Astrocyte (in vitro differentiated cells and primary cell): Measurements from ENCODE around the gene RNFT2. TPM values are rescaled to one million over a fixed set of nuclear protein-coding genes. Genes with fewer than 3 reads are reported as not detected.

ENCODE experiments used
- DNase-seq: peaks from one replicate; pipeline ENCODE4 v3.0.0-alpha.2; 2010; ENCODE audit warnings: low read depth
- FAIRE-seq: peaks from 2 replicates; lab custom pipeline; 2011; peaks lifted over from hg19 to GRCh38; lab: Jason Lieb, UNC
- H2AFZ ChIP-seq: 2 replicates; pipeline ENCODE4 v1.6.0; 2012; ENCODE audit warnings: low read depth, low read length, inconsistent platforms
- H3K27ac ChIP-seq: 2 replicates; pipeline ENCODE4 v1.5.1; 2011; ENCODE audit warnings: low read depth, low read length, inconsistent platforms
- H3K27me3 ChIP-seq: 2 replicates; pipeline ENCODE4 v1.6.0; 2011; ENCODE audit warnings: low read length, inconsistent platforms; ENCODE audit not compliant: insufficient read depth
- H3K36me3 ChIP-seq: 2 replicates; pipeline ENCODE4 v1.5.1; 2011; ENCODE audit warnings: low read length, inconsistent platforms; ENCODE audit not compliant: insufficient read depth
- H3K4me1 ChIP-seq: 2 replicates; pipeline ENCODE4 v1.5.1; 2011; ENCODE audit warnings: low read length, inconsistent platforms; ENCODE audit not compliant: insufficient read depth
- H3K4me2 ChIP-seq: 2 replicates; pipeline ENCODE4 v1.6.0; 2012; ENCODE audit warnings: low read length, inconsistent platforms
- H3K4me3 ChIP-seq: 2 replicates; pipeline ENCODE4 v1.5.1; 2011; ENCODE audit warnings: low read depth, mild to moderate bottlenecking, low read length, inconsistent platforms; ENCODE audit not compliant: insufficient read depth
- H3K79me2 ChIP-seq: 2 replicates; pipeline ENCODE4 v1.6.0; 2012; ENCODE audit warnings: mild to moderate bottlenecking, low read length, inconsistent platforms; ENCODE audit not compliant: insufficient read depth
- H3K9ac ChIP-seq: 2 replicates; pipeline ENCODE4 v1.6.0; 2012; ENCODE audit warnings: mild to moderate bottlenecking, low read length, inconsistent platforms
- H3K9me3 ChIP-seq: 2 replicates; pipeline ENCODE4 v1.5.1; 2012; ENCODE audit warnings: low read depth, mild to moderate bottlenecking, low read length, inconsistent platforms; ENCODE audit not compliant: insufficient read depth
- H4K20me1 ChIP-seq: 2 replicates; pipeline ENCODE4 v1.6.0; 2012; ENCODE audit warnings: low read length, inconsistent platforms; ENCODE audit not compliant: insufficient read depth
- H3K27ac Mint-ChIP-seq: one replicate; pipeline ENCODE4 v1.8.0; 2021; ENCODE audit warnings: mild to moderate bottlenecking, mixed read lengths; ENCODE audit not compliant: unreplicated experiment
- H3K27me3 Mint-ChIP-seq: one replicate; pipeline ENCODE4 v1.8.0; 2021; ENCODE audit warnings: low read depth, mixed read lengths; ENCODE audit not compliant: unreplicated experiment
- H3K36me3 Mint-ChIP-seq: one replicate; pipeline ENCODE4 v1.8.0; 2021; ENCODE audit warnings: low read depth, mixed read lengths; ENCODE audit not compliant: unreplicated experiment
- H3K4me1 Mint-ChIP-seq: one replicate; pipeline ENCODE4 v1.8.0; 2021; ENCODE audit warnings: low read depth, mixed read lengths; ENCODE audit not compliant: unreplicated experiment
- H3K4me3 Mint-ChIP-seq: one replicate; pipeline ENCODE4 v1.8.0; 2021; ENCODE audit warnings: mild to moderate bottlenecking, moderate library complexity, mixed read lengths; ENCODE audit not compliant: unreplicated experiment
- H3K9me3 Mint-ChIP-seq: one replicate; pipeline ENCODE4 v1.8.0; 2021; ENCODE audit warnings: mild to moderate bottlenecking, mixed read lengths; ENCODE audit not compliant: unreplicated experiment
- EZH2 ChIP-seq: IDR thresholded peaks from 2 replicates; pipeline ENCODE4 v1.6.1; 2012; ENCODE audit warnings: mild to moderate bottlenecking, low read length, inconsistent platforms; ENCODE audit not compliant: insufficient read depth
- total RNA-seq: library from RNA; stranded (reverse); gene quantifications from 2 replicates; pipeline ENCODE4 v1.2.1, GENCODE V29; 2021
- TF ChIP-seq, protein P1 (sequence below): IDR thresholded peaks from 2 replicates; pipeline ENCODE4 v1.5.1; 2011; ENCODE audit warnings: low read depth, mild to moderate bottlenecking, inconsistent platforms, low read length, moderate library complexity; ENCODE audit not compliant: insufficient read depth

RNFT2 gene
- total RNA-seq, 1 donor from 2014 or later: 8.9 TPM

DNA sequence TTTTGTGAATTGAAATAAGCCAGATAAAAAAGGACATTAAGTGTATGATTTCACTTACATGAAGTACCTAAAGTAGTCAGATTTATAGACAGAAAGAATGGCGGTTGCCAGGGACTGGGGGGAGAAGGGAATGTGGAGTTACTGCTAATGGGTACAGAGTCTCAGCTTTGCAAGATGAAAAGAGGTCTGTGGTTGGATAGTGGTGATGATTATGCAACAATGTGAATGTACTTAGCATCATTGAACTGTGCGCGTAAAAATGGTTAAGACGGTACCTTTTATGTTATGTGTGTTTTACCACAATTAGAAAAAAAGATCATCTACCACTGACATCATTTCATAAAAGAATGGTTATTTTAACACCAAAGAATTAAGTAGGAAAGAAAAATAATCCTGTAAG lies 35.9 kb downstream of the RNFT2 start:
- H3K36me3 ChIP-seq: no peaks in the 10 kb centered on the region
- no peak overlapping the region for H3K4me2 ChIP-seq
- no peak overlapping the region for H2AFZ ChIP-seq
- no peak overlapping the region for H3K4me3 ChIP-seq
- no peak overlapping the region for H3K27ac Mint-ChIP-seq
- H3K27me3 ChIP-seq: no peaks in the 10 kb centered on the region
- no peaks in the 10 kb centered on the region for H3K79me2 ChIP-seq
- H3K4me3 Mint-ChIP-seq: no peak overlapping the region
- no peak for FAIRE-seq
- no peaks in the 10 kb centered on the region for H3K9me3 ChIP-seq
- no peaks in the 10 kb centered on the region for H3K27me3 Mint-ChIP-seq
- peaks cover 3% of the 10 kb centered on the region for H3K9me3 Mint-ChIP-seq
- peaks cover 5% of the 10 kb centered on the region for H3K4me1 Mint-ChIP-seq
- DNase-seq: no peak
- no peak overlapping the region for H3K27ac ChIP-seq
- H3K36me3 Mint-ChIP-seq: peaks cover under 1% of the 10 kb centered on the region
- TF ChIP-seq, protein P1, sequence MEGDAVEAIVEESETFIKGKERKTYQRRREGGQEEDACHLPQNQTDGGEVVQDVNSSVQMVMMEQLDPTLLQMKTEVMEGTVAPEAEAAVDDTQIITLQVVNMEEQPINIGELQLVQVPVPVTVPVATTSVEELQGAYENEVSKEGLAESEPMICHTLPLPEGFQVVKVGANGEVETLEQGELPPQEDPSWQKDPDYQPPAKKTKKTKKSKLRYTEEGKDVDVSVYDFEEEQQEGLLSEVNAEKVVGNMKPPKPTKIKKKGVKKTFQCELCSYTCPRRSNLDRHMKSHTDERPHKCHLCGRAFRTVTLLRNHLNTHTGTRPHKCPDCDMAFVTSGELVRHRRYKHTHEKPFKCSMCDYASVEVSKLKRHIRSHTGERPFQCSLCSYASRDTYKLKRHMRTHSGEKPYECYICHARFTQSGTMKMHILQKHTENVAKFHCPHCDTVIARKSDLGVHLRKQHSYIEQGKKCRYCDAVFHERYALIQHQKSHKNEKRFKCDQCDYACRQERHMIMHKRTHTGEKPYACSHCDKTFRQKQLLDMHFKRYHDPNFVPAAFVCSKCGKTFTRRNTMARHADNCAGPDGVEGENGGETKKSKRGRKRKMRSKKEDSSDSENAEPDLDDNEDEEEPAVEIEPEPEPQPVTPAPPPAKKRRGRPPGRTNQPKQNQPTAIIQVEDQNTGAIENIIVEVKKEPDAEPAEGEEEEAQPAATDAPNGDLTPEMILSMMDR: no peak
- H4K20me1 ChIP-seq: no peaks in the 10 kb centered on the region
- H3K9ac ChIP-seq: no peak overlapping the region
- no peaks in the 10 kb centered on the region for H3K4me1 ChIP-seq

DNA sequence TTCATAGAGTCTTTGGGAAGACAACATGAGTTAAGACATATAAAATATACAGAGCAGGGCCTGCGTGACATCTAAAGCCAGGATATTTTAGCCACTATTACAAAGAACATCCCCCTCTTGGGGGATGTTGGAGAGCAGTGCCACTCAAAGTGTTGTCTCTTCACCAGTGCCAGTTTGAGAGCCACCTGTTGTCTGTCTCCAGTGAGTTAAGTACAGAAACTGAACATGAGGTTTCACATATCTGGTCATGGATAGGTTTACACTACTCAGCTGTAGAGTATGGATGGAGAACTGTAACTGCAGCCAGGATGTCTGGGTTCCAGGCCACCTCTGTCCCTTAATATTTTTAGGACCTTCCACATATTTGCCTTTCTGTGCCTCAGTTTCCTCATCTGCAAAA lies 39.1 kb downstream of the RNFT2 start:
- Histone ChIP-seq H3K27ac (no peak overlapping the region), H3K36me3 (no peaks in the 10 kb centered on the region), H3K9ac (no peak overlapping the region), H3K9me3 (no peaks in the 10 kb centered on the region), H3K27me3 (no peaks in the 10 kb centered on the region), H3K4me3 (no peak overlapping the region), H3K4me2 (no peak overlapping the region), H3K79me2 (no peaks in the 10 kb centered on the region), H3K4me1 (no peaks in the 10 kb centered on the region), H4K20me1 (no peaks in the 10 kb centered on the region), H2AFZ (no peak overlapping the region)
- H3K27me3 Mint-ChIP-seq: no peaks in the 10 kb centered on the region
- no peak for FAIRE-seq
- H3K36me3 Mint-ChIP-seq: peaks cover 4% of the 10 kb centered on the region
- H3K27ac Mint-ChIP-seq: no peak overlapping the region
- TF ChIP-seq, protein P1: no peak
- TF ChIP-seq EZH2: no peak
- no peak for DNase-seq
- H3K4me3 Mint-ChIP-seq: no peak overlapping the region
- H3K4me1 Mint-ChIP-seq: no peaks in the 10 kb centered on the region
- H3K9me3 Mint-ChIP-seq: peaks cover 3% of the 10 kb centered on the region

DNA sequence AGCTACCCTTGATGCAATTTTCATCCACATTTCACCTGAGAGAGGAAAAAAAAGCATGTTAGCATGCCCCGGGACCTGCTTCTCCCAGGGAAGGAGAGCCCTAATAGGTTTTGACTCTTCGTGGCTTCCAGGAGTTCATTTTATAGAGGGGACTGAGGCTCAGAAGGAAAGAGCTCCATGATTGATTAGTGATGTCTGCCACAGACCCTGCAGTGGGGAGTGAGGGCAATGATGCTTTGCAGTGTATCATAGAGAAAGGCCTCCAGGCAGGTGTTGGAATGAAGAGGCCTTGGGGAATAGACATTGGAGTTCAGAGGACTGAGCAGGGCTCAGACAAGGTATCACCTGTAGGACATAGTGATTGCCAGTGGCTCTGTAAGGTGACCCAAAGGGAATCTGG lies 41.5 kb downstream of the RNFT2 start:
- Histone ChIP-seq H3K4me1 (no peaks in the 10 kb centered on the region), H3K36me3 (no peaks in the 10 kb centered on the region), H3K9me3 (no peaks in the 10 kb centered on the region), H4K20me1 (no peaks in the 10 kb centered on the region), H2AFZ (no peak overlapping the region), H3K4me2 (no peak overlapping the region), H3K9ac (no peak overlapping the region), H3K27me3 (no peaks in the 10 kb centered on the region), H3K4me3 (no peak overlapping the region), H3K27ac (no peak overlapping the region), H3K79me2 (no peaks in the 10 kb centered on the region)
- Mint-ChIP-seq H3K9me3 (no peaks in the 10 kb centered on the region), H3K27me3 (no peaks in the 10 kb centered on the region), H3K36me3 (peaks cover 4% of the 10 kb centered on the region), H3K4me3 (no peak overlapping the region), H3K4me1 (no peaks in the 10 kb centered on the region), H3K27ac (no peak overlapping the region)
- no peak for TF ChIP-seq EZH2
- TF ChIP-seq, protein P1: no peak
- FAIRE-seq (no peak), DNase-seq (no peak)
